ENCODE measurements around the gene TRIM66.

DNA sequence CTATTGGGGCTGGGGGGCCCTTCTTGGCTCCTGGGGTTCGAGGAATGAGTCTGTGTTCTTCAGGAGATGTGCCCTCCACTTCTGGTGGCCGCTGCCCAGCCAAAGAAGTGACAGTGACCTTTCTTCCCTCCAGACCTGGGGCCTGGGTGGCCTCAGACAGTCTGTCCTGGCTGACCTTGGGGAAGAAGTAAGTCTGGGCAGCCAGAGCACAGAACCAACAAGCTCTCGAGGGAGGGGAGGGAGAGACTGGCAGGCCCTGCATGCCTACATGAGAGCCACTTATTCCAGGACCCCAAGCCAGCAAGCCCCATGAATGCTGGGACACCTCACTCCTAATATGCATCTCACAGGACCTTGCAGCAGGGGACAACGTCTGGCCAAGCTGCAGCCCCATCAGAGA is 61.3 kb downstream of the TRIM66 start:
- TF ChIP-seq, protein P1, sequence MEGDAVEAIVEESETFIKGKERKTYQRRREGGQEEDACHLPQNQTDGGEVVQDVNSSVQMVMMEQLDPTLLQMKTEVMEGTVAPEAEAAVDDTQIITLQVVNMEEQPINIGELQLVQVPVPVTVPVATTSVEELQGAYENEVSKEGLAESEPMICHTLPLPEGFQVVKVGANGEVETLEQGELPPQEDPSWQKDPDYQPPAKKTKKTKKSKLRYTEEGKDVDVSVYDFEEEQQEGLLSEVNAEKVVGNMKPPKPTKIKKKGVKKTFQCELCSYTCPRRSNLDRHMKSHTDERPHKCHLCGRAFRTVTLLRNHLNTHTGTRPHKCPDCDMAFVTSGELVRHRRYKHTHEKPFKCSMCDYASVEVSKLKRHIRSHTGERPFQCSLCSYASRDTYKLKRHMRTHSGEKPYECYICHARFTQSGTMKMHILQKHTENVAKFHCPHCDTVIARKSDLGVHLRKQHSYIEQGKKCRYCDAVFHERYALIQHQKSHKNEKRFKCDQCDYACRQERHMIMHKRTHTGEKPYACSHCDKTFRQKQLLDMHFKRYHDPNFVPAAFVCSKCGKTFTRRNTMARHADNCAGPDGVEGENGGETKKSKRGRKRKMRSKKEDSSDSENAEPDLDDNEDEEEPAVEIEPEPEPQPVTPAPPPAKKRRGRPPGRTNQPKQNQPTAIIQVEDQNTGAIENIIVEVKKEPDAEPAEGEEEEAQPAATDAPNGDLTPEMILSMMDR (IDR thresholded peaks at IDR 0.05; ENCODE audit: extremely low read depth in 1 of 2, insufficient read depth in 1 of 2, low read depth in 1 of 2, low read length in 2 of 2) = no peak
- TF ChIP-seq POLR2A (IDR thresholded peaks at IDR 0.05; ENCODE audit: low read depth, low read length) = no peak
- TF ChIP-seq EZH2 (IDR thresholded peaks at IDR 0.05; ENCODE audit: borderline replicate concordance, low read depth, low read length, severe bottlenecking) = no peak
- TF ChIP-seq, protein P2, sequence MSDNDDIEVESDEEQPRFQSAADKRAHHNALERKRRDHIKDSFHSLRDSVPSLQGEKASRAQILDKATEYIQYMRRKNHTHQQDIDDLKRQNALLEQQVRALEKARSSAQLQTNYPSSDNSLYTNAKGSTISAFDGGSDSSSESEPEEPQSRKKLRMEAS (IDR thresholded peaks at IDR 0.05; ENCODE audit: insufficient read depth, insufficient read length) = no peak

Data from endothelial cell of umbilical vein (primary cell).